ENCODE data around the gene BRWD1. TPM values are rescaled to one million over a fixed set of nuclear protein-coding genes. Genes with fewer than 3 reads are reported as not detected.

The BRWD1 gene
- total and polyA plus RNA-seq, 2 of the 8 experiments (the other 6 are each of a cell fraction or from before 2014, with no cell fraction given) = 9.3 to 45.2 TPM

DNA sequence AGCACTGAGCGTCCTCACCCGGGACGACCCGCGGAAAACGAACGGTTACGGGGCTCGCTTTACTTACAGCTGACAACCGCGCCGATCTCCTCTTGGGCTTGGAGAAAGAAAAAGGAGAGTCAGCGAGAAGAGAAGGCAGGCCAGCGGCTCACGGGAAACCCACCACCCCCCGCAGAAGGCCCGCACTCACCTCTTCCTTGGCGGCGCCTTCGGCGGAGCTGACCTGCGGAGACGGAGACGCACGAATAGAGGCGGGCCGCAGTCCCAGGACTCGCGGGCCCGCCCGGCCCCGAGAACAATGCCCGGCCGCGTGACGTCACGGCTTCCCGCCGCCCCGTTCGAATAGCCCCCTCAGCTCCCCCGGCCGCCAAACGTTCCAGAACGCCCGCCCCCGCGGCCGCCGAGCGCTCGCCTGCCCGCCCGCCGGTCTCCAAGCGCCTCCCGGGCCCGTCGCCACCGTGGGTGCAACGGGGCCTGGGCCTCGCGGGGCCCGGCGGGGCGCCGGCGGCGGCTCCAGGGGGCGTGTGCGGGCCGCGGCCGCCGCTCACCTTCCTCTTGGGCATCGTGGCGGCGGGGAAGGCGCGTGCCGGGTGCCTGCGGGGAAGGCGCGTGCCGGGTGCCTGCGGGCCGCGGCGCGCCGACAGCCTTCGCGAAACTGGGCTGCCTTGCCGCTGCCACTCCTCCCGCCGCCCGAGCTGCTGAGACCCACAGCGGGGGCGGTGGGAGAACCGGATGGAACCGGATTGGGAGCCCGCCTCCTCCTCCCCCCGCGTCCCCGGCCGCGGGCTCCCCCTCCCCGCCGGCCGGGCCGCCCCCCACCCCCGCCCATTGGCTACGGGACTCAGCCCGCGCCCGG is 35.2 kb upstream of the BRWD1 start, which contains the start of gene HMGN1:
Gene HMGN1 (minus strand): TSS at position 734 of the 856 bp plus-strand sequence. CDS start 171 bp downstream, at position 563.
- H2BK20ac ChIP-seq (ENCODE audit: low read length) = 0 out of 2 replicates have a peak within 1 kb of the TSS, but pooled peaks have one; percentile 48
- H4K8ac ChIP-seq (ENCODE audit: extremely low read depth, insufficient read depth, low read length) = peak within 1 kb of the TSS; percentile 97
- POLR2A ChIA-PET (ENCODE audit: partially characterized antibody) = interaction anchor here (0.7 to 5.2 kb wide), 35 partner anchors 10 to 167 kb away, joined by 3 to 89 read pairs (median 6); partner anchors contain the start of genes BRWD1, LCA5L and PSMG1
- no peak for FAIRE-seq
- peak within 1 kb of the TSS; percentile 26; the same call in 1 of the 2 replicates for H2AK5ac ChIP-seq (ENCODE audit: low read depth, low read length)
- H3K4ac ChIP-seq (replicated peaks; ENCODE audit: insufficient read length, low read depth, low read length) = peak within 1 kb of the TSS; percentile 82
- 0 out of 2 replicates have a peak within 1 kb of the TSS, but pooled peaks have one; percentile 55 for H2BK12ac ChIP-seq (ENCODE audit: low read depth, low read length)
- H3K9me3 ChIP-seq (ENCODE audit: insufficient read depth in 2 of 2, low read depth in 1 of 2, low read length in 1 of 2) = no peaks in the 10 kb centered on the region
- H3K36me3 ChIP-seq (ENCODE audit: control insufficient read depth in 2 of 4, insufficient read depth in 4 of 4, low read length in 3 of 4) = peaks cover 15 to 43% (median 25%) of the 10 kb centered on the region in 4 experiments
- peak within 1 kb of the TSS; percentile 93 for H2BK5ac ChIP-seq (ENCODE audit: low read depth, low read length)
- H3K18ac ChIP-seq (ENCODE audit: extremely low read depth, low read length) = peak within 1 kb of the TSS; percentile 68
- H3K27ac ChIP-seq (ENCODE audit: low read depth, low read length) = peak within 1 kb of the TSS; percentile 93
- DNase-seq (ENCODE audit: low read depth in 1 of 2, low spot score in 2 of 2) = peak in 1 of 2 experiments; percentile 90
- CTCF ChIA-PET (ENCODE audit: partially characterized antibody) = interaction anchor here (0.9 to 2.1 kb wide), 3 partner anchors 34 to 50 kb away, joined by 3 to 8 read pairs (median 4); no protein-coding TSS in a partner anchor
- peak within 1 kb of the TSS; percentile 93 for H4K5ac ChIP-seq (ENCODE audit: insufficient read length, low read depth, low read length)
- H3K79me1 ChIP-seq (ENCODE audit: low read depth, low read length) = no peaks in the 10 kb centered on the region; the same call in 1 of the 2 replicates
- no peak within 1 kb of the TSS for H3K23ac ChIP-seq (ENCODE audit: insufficient read length)
- peak within 1 kb of the TSS; percentile 94 to 100 (median 96) for H3K9ac ChIP-seq (replicated peaks in 1 of 4; ENCODE audit: extremely low read depth in 1 of 4, low read depth in 3 of 4, low read length in 3 of 4)
- peaks cover 10 to 35% of the 10 kb centered on the region in 2 experiments for H3K79me2 ChIP-seq (ENCODE audit: control insufficient read depth in 1 of 2, insufficient read depth in 2 of 2, low read length in 2 of 2)
- peak within 1 kb of the TSS; percentile 80 for H3K56ac ChIP-seq (replicated peaks; ENCODE audit: insufficient read length, low read depth, low read length)
- H2BK120ac ChIP-seq (replicated peaks; ENCODE audit: low read depth, low read length) = no peak within 1 kb of the TSS
- peak within 1 kb of the TSS; percentile 98 for H2BK15ac ChIP-seq (ENCODE audit: low read length)
- H3K4me1 ChIP-seq (replicated peaks in 1 of 4; ENCODE audit: control insufficient read depth in 3 of 4, insufficient read depth in 4 of 4, low read length in 3 of 4) = peaks cover 3 to 15% (median 9%) of the 10 kb centered on the region in 4 experiments; a peak in 6 of 7 replicates
- H3K23me2 ChIP-seq (ENCODE audit: low read depth, low read length) = peaks cover 3% of the 10 kb centered on the region
- H3K27me3 ChIP-seq (replicated peaks in 1 of 4; ENCODE audit: control insufficient read depth in 3 of 4, extremely low read depth in 1 of 4, insufficient read depth in 3 of 4, low read length in 3 of 4) = no peaks in the 10 kb centered on the region
- no peak within 1 kb of the TSS; the same call in 1 of the 2 replicates for H2AFZ ChIP-seq (ENCODE audit: low read length)
- H3K4me3 ChIP-seq (ENCODE audit: extremely low read depth in 1 of 4, insufficient read depth in 2 of 4, low read depth in 3 of 4, low read length in 4 of 4) = peak within 1 kb of the TSS; percentile 75 to 100 (median 91)
- H4K20me1 ChIP-seq (replicated peaks in 1 of 2; ENCODE audit: control insufficient read depth in 1 of 2, insufficient read depth in 2 of 2, low read length in 2 of 2) = peaks cover 8 to 12% of the 10 kb centered on the region in 2 experiments
- 2% methylated on average over 31 of the region's 116 CpGs; no CpG with 5 or more reads in 1 of the 2 experiments for WGBS, 2 experiments (ENCODE audit: extremely low coverage in 1 of 2, insufficient coverage in 1 of 2, insufficient read length in 1 of 2, insufficient replicate concordance in 2 of 2, low coverage in 1 of 2, low lambda C conversion rate in 2 of 2, missing lambda C conversion rate in 1 of 2)
- H3K4me2 ChIP-seq (ENCODE audit: insufficient read depth in 1 of 2, low read depth in 2 of 2, low read length in 2 of 2) = peak within 1 kb of the TSS; percentile 79 to 96
- H3K14ac ChIP-seq (ENCODE audit: insufficient read length) = no peak within 1 kb of the TSS
- H4K91ac ChIP-seq (replicated peaks; ENCODE audit: insufficient read length, low read length) = peak within 1 kb of the TSS; percentile 15
- 0 out of 2 replicates have a peak, but pooled peaks have one; percentile 15 for TF ChIP-seq CHD2 (IDR thresholded peaks at IDR 0.05; ENCODE audit: low read length)
- TF ChIP-seq, protein P1, sequence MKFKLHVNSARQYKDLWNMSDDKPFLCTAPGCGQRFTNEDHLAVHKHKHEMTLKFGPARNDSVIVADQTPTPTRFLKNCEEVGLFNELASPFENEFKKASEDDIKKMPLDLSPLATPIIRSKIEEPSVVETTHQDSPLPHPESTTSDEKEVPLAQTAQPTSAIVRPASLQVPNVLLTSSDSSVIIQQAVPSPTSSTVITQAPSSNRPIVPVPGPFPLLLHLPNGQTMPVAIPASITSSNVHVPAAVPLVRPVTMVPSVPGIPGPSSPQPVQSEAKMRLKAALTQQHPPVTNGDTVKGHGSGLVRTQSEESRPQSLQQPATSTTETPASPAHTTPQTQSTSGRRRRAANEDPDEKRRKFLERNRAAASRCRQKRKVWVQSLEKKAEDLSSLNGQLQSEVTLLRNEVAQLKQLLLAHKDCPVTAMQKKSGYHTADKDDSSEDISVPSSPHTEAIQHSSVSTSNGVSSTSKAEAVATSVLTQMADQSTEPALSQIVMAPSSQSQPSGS (IDR thresholded peaks at IDR 0.05; ENCODE audit: low read length) = no peak
- no peak for TF ChIP-seq CTBP2 (IDR thresholded peaks at IDR 0.05; ENCODE audit: borderline replicate concordance, insufficient read depth, insufficient read length, low read length)
- peak; percentile 83 for TF ChIP-seq ASH2L (IDR thresholded peaks at IDR 0.05; ENCODE audit: low read length)
- TF ChIP-seq BRCA1 (IDR thresholded peaks at IDR 0.05; ENCODE audit: low read depth, low read length) = no peak
- no peak for TF ChIP-seq CBX5 (IDR thresholded peaks at IDR 0.05; ENCODE audit: low read depth, low read length)
- 0 out of 2 replicates have a peak, but pooled peaks have one; percentile 5 for TF ChIP-seq BACH1 (IDR thresholded peaks at IDR 0.05; ENCODE audit: low read length)

Data from H1 (cell line).